ENCODE data around the gene WNT7B.

The WNT7B gene

GRCh38 chr22:45927059-45927458, 49.9 kb downstream of the WNT7B start:
- no peak for DNase-seq (ENCODE audit: low read depth)

GRCh38 chr22:45926433-45926832, 50.5 kb downstream of the WNT7B start:
- no peak for DNase-seq (ENCODE audit: low read depth)

DNA sequence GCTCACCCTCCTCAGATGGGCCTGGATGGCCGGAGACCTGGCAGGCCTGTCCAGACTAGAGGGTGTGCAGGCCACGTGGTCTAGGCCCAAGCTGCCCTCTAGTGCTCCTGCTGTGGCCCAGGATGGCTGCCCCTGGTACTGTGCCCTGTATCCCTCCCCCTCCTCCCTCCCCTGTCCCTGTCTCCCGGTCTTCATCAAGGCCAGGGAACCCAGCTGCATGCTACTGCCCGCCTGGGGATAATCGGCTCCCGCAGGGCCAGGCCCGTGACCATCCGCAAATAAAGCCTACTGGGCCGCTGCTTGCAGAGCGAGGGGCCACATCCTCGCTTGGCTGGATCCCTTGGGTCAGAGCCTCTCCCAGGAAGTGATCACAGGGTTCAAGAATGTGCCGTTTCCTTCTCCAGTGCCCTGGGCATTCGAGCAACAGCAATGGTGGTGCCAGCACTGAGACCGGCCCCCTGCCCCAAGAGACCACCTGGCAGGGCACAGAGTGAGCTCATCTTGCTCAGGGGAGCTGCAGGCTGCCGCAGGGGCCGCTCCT, 51.1 kb downstream of the WNT7B start:
- DNase-seq (ENCODE audit: low read depth), result no peak

- no peak for DNase-seq (ENCODE audit: low read depth)
These were observed 53.1 kb downstream of the WNT7B start for GRCh38 chr22:45923835-45924234.

- DNase-seq (ENCODE audit: low read depth), result no peak
These were observed 53.8 kb downstream of the WNT7B start for GRCh38 chr22:45923212-45923611.

- DNase-seq (ENCODE audit: low read depth), result no peak
These were observed 54.3 kb downstream of the WNT7B start for GRCh38 chr22:45922661-45923060.

- no peak for DNase-seq (ENCODE audit: low read depth)
These were observed 54.7 kb downstream of the WNT7B start for GRCh38 chr22:45922256-45922655.

GRCh38 chr22:45919504-45920286, 57.3 kb downstream of the WNT7B start:
- no peak for DNase-seq (ENCODE audit: low read depth)

GRCh38 chr22:45918459-45919370, 58.2 kb downstream of the WNT7B start:
- DNase-seq (ENCODE audit: low read depth), result no peak

DNA sequence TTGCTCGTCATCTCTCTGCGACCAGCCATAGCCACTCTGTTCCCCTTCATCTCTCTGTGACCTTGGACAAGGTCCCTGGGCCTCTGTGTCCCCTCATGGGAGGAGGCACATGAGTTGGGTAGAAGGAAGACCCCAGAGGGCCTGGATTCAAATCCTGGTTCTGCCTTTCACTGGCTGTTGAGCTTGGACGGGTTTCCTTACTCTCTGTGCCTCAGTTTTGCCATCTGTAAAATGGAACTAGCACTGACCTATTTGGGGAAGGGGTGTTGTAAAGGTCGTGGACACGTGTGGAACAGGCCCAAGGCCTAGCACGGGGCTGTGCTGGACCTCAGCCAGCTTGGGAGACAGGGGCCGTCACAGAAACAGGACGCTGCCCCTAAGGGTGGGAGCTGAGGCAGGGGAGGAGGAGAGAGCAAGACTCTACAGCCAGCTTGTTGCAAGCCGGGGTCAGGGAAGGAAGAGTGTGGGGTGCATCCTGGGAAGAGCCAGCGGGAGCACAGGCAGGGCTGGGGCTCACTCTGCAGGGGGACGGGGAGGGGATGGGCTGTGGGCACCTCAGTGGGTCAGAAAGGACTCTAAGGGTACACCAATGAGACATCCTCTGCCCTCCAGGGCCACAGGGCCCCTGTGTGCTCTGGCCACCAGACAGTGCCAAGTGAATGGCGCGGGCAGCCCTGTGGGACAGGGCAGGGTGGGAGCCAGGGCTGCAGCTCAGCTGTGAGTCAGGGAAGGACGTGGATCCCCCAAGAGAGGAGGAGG, 59.1 kb downstream of the WNT7B start:
- no peak for DNase-seq (ENCODE audit: low read depth)

GRCh38 chr22:45917146-45917545, 59.8 kb downstream of the WNT7B start:
- no peak for DNase-seq (ENCODE audit: low read depth)

DNA sequence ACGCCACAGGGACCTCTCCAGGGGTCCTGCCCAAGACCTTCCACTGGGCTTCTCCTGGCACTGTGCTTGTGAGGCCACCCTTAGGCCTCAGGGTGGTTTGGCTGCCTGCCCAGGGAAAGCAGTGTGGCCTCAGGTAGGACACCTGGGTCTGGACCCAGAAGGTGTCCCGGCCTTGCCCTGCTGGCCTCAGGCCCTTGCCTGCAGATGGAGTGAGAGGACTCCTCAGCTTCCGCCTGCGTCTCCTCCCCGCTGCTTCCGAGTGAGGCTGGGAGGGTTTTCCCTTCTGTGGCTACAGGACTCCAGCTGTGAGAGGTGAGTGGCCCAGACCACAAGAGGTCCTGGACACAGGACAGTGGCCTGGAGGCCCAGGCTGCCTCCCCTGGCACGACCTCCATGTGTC, 60.4 kb downstream of the WNT7B start:
- DNase-seq (ENCODE audit: low read depth), result no peak

- no peak for DNase-seq (ENCODE audit: low read depth)
These were observed 61.1 kb downstream of the WNT7B start for GRCh38 chr22:45915841-45916240.

- DNase-seq (ENCODE audit: low read depth), result no peak
These were observed 61.8 kb downstream of the WNT7B start for GRCh38 chr22:45915151-45915550.

- no peak for DNase-seq (ENCODE audit: low read depth)
These were observed 62.7 kb downstream of the WNT7B start for GRCh38 chr22:45914309-45914708.

DNA sequence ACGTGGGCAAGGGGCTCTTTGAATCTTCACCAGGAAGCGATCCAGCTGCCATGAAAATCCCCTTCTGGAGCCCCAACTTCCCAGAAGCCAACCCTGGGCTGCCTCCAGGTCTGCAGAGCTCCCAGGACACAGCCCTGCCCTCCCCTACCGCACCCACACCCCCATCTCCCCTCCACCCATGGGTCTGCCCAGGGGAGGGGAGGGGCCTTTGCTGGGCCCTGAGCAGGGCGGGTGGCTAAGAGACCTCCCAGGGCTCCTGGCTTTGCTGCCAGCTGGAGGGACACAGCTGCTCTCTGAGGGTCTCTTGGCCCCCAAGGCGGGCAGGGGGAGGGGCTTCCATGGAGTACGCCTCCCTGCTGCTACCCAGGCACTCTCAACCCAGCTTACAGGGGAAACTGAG, 64.1 kb downstream of the WNT7B start:
- no peak for DNase-seq (ENCODE audit: low read depth)

GRCh38 chr22:45911601-45912271, 65.2 kb downstream of the WNT7B start:
- no peak for DNase-seq (ENCODE audit: low read depth)

GRCh38 chr22:45910928-45911467, 66.0 kb downstream of the WNT7B start:
- no peak for DNase-seq (ENCODE audit: low read depth)

DNA sequence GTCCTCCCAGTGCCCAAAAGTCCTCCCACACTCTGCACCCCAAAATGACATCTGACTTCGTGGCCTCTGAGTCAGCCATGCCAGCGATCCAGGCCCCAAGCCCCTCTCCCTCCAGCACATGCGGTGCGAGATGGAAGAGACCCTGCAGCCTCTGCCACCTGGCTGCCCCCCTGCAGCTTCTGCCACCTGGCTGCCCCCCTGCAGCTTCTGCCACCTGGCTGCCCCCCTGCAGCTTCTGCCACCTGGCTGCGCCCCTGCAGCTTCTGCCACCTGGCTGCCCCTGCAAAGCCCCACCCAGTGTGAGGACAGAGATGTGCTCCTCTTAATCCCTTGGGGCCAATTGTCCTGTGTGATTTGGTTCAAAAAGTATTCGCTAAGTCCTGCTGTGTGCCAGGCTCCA, 68.0 kb downstream of the WNT7B start:
- no peak for DNase-seq (ENCODE audit: low read depth)

DNA sequence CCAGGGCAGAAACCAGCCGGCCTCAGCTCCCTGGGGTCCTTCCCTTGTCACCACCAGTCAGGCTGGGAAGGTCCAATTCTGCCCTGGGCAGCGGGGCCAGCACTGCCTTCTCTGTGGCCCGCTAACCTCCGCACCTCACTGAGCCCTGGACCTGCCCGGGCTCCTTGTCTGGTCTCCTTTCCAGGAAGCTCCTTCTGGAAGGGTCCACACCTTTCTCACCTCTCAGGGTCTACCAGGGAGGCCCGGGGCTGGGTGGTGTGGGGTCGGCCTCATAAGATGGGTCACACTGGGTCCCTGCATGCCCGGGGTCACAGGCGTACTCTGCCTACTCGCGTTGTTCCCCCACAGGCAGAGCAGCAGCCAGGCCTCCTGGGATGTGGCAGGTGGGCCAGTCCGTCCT, 69.0 kb downstream of the WNT7B start:
- DNase-seq (ENCODE audit: low read depth), result no peak

- no peak for DNase-seq (ENCODE audit: low read depth)
These were observed 69.6 kb downstream of the WNT7B start for GRCh38 chr22:45907378-45907777.
